AG04450 (cell line): Measurements from ENCODE around the gene WNT16. TPM values are rescaled to one million over a fixed set of nuclear protein-coding genes. Genes with fewer than 3 reads are reported as not detected.

Experiments
- CTCF ChIA-PET: fragments of 300-600, 350-600 bp; formaldehyde crosslinking; extraction: SDS; loops from one replicate; lab custom pipeline; 2022; ENCODE audit warnings: antibody characterized with exemption, inconsistent platforms; lab: Charles Lee
- POLR2A ChIA-PET: fragments of 350-600 bp; formaldehyde crosslinking; extraction: SDS; loops from one replicate; lab custom pipeline; 2021; ENCODE audit warnings: antibody characterized with exemption, inconsistent platforms; lab: Yijun Ruan, JAX
- DNase-seq: peaks from one replicate; pipeline ENCODE4 v3.0.0-alpha.2; 2011; ENCODE audit warnings: low read depth, low spot score
- H3K27ac ChIP-seq: one replicate; pipeline ENCODE4 v1.5.1; 2012; ENCODE audit warnings: low read depth, low read length, control low read depth
- H3K27me3 ChIP-seq: one replicate; pipeline ENCODE4 v1.6.0; 2012; ENCODE audit warnings: low read length; ENCODE audit not compliant: control insufficient read depth, insufficient read depth
- H3K4me3 ChIP-seq: 2 replicates; pipeline ENCODE4 v1.5.1; 2011; ENCODE audit warnings: mild to moderate bottlenecking, low read depth, low read length, control low read depth
- H3K9me3 ChIP-seq: 2 replicates; pipeline ENCODE4 v1.5.1; 2012; ENCODE audit warnings: low read length; ENCODE audit not compliant: control insufficient read depth, insufficient read depth
- CTCF ChIP-seq: IDR thresholded peaks from 2 replicates; pipeline ENCODE4 v1.5.1; 2011; ENCODE audit warnings: low read depth, low read length, control low read depth, inconsistent platforms
- polyA plus RNA-seq: library from polyadenylated mRNA; depleted of rRNA; stranded (reverse); fragments of >200 nt; gene quantifications from 2 replicates; pipeline ENCODE4 v1.2.3, GENCODE V29; 2011

The WNT16 gene
- polyA plus RNA-seq, 1 experiment: 0.89 TPM

GRCh38 chr7:121294448-121294992 is 34.3 kb upstream of the WNT16 start:
- no peaks in the 10 kb centered on the region for H3K9me3 ChIP-seq
- no peaks in the 10 kb centered on the region for H3K27me3 ChIP-seq
- H3K27ac ChIP-seq: no peak overlapping the region
- TF ChIP-seq CTCF: no peak
- ChIA-PET POLR2A (no interaction called here), CTCF (no interaction called here)
- no peak overlapping the region for H3K4me3 ChIP-seq
- DNase-seq: no peak

GRCh38 chr7:121297843-121298242 is 31.0 kb upstream of the WNT16 start:
- no peaks in the 10 kb centered on the region for H3K9me3 ChIP-seq
- no peak overlapping the region for H3K27ac ChIP-seq
- TF ChIP-seq CTCF: no peak
- CTCF ChIA-PET: no interaction called here
- H3K4me3 ChIP-seq: no peak overlapping the region
- no peaks in the 10 kb centered on the region for H3K27me3 ChIP-seq
- no peak for DNase-seq
- POLR2A ChIA-PET: no interaction called here

- no peak overlapping the region for H3K4me3 ChIP-seq
- TF ChIP-seq CTCF: no peak
- DNase-seq: no peak
- ChIA-PET CTCF (no interaction called here), POLR2A (no interaction called here)
- H3K27ac ChIP-seq: no peak overlapping the region
- no peaks in the 10 kb centered on the region for H3K27me3 ChIP-seq
- H3K9me3 ChIP-seq: no peaks in the 10 kb centered on the region
Measured at GRCh38 chr7:121298831-121299239, 30.0 kb upstream of the WNT16 start.

GRCh38 chr7:121300685-121301420 is 27.9 kb upstream of the WNT16 start:
- CTCF ChIA-PET: interaction anchor here (0.9 kb wide), 1 partner anchor 193 kb away, joined by 3 read pairs; no protein-coding TSS in a partner anchor
- TF ChIP-seq CTCF: no peak
- POLR2A ChIA-PET: no interaction called here
- H3K27ac ChIP-seq: no peak overlapping the region
- H3K4me3 ChIP-seq: no peak overlapping the region
- DNase-seq: no peak
- H3K9me3 ChIP-seq: no peaks in the 10 kb centered on the region
- H3K27me3 ChIP-seq: no peaks in the 10 kb centered on the region

GRCh38 chr7:121301446-121302213 is 27.2 kb upstream of the WNT16 start:
- ChIA-PET CTCF (no interaction called here), POLR2A (no interaction called here)
- Histone ChIP-seq H3K4me3 (no peak overlapping the region), H3K27me3 (no peaks in the 10 kb centered on the region), H3K27ac (peak overlapping the region; percentile 66), H3K9me3 (no peaks in the 10 kb centered on the region)
- no peak for DNase-seq
- TF ChIP-seq CTCF: no peak
